ENCODE results near the gene NWD2.
"Not testable (repeated sequence)": the region's sequence is repeated elsewhere in the genome, so short reads cannot be mapped to it uniquely, and the experiment has no call there.

NWD2 gene

GRCh38 chr4:37473807-37474206 lies 229.3 kb downstream of the NWD2 start:
- no peak for DNase-seq

GRCh38 chr4:37475087-37475486 lies 230.5 kb downstream of the NWD2 start:
- peak; percentile 6 for DNase-seq

GRCh38 chr4:37475776-37476175 lies 231.2 kb downstream of the NWD2 start:
- DNase-seq, result no peak

- DNase-seq, result no peak
Observed at GRCh38 chr4:37476256-37476655, 231.7 kb downstream of the NWD2 start.

- no peak for DNase-seq
Observed at GRCh38 chr4:37476691-37477090, 232.1 kb downstream of the NWD2 start.

- peak; percentile 5 for DNase-seq
Observed at GRCh38 chr4:37477126-37477525, 232.6 kb downstream of the NWD2 start.

GRCh38 chr4:37478151-37478550 lies 233.6 kb downstream of the NWD2 start:
- no peak for DNase-seq

- no peak for DNase-seq
Observed at GRCh38 chr4:37480509-37480908, 236.0 kb downstream of the NWD2 start.

- no peak for DNase-seq
Observed at GRCh38 chr4:37481547-37482122, 237.1 kb downstream of the NWD2 start.

- no peak for DNase-seq
Observed at GRCh38 chr4:37482236-37482913, 237.8 kb downstream of the NWD2 start.

GRCh38 chr4:37483610-37484009 lies 239.1 kb downstream of the NWD2 start:
- no peak for DNase-seq

GRCh38 chr4:37486166-37486565 lies 241.6 kb downstream of the NWD2 start:
- no peak for DNase-seq

GRCh38 chr4:37487668-37488067 lies 243.1 kb downstream of the NWD2 start:
- no peak for DNase-seq

GRCh38 chr4:37489697-37490096 lies 245.2 kb downstream of the NWD2 start:
- no peak for DNase-seq

- DNase-seq, result no peak
Observed at GRCh38 chr4:37490391-37491347, 246.1 kb downstream of the NWD2 start.

- not testable (repeated sequence) for DNase-seq
Observed at GRCh38 chr4:37495353-37495752, 250.8 kb downstream of the NWD2 start.

Measured in hematopoietic multipotent progenitor cell treated with erythropoietin and hydrocortisone succinate and interleukin-3 and kit ligand, for 4 days (in vitro differentiated cells).